A549 (cell line): ENCODE data around the gene SAT1. TPM values are rescaled to one million over a fixed set of nuclear protein-coding genes. Genes with fewer than 3 reads are reported as not detected.

Source experiments
- ATAC-seq, 2 experiments: fragments of 200-7000 bp in 1 of 2; fragments of >200 bp in 1 of 2; cut with Nextera tagmentation in 1 of 2; cut with Tn5 transposase in 1 of 2; 3 replicates each; pipeline versions ENCODE4 v1.8.0 to v1.9.1; 2018 to 2020; ENCODE audit warnings: mild to moderate bottlenecking in 1 of 2, moderate library complexity in 1 of 2
- CTCF ChIA-PET: fragments of 300-600 bp; sonication (Branson Sonifier 250); formaldehyde crosslinking; extraction: SDS; loops from one replicate; lab custom pipeline; 2021; ENCODE audit warnings: antibody characterized with exemption, inconsistent platforms; lab: Yijun Ruan, JAX
- POLR2A ChIA-PET: fragments of 350-600 bp; formaldehyde crosslinking; extraction: SDS; loops from one replicate; lab custom pipeline; 2021; ENCODE audit warnings: antibody characterized with exemption, inconsistent platforms; lab: Yijun Ruan, JAX
- DNase-seq, 2 experiments: peaks; one replicate each; pipeline versions ENCODE4 v3.0.0 to v3.0.0-alpha.2; 2011 to 2016; ENCODE audit warnings: low read depth in 1 of 2, low spot score in 1 of 2
- FAIRE-seq: peaks from 2 replicates; lab custom pipeline; 2011; peaks lifted over from hg19 to GRCh38; lab: Jason Lieb, UNC
- H3K27ac ChIP-seq, 2 experiments: fragments of >200 bp; sonication (Bioruptor Twin); formaldehyde crosslinking; 3 replicates each; pipeline ENCODE4 v1.5.1; 2016 to 2017
- H3K4me1 ChIP-seq: fragments of >200 bp; sonication (Bioruptor Twin); formaldehyde crosslinking; 3 replicates; pipeline ENCODE4 v1.6.1; 2016
- H3K4me2 ChIP-seq: fragments of >200 bp; sonication (Bioruptor Twin); formaldehyde crosslinking; 3 replicates; pipeline ENCODE4 v1.6.1; 2016
- H3K4me3 ChIP-seq: fragments of >200 bp; sonication (Bioruptor Twin); formaldehyde crosslinking; 3 replicates; pipeline ENCODE4 v1.5.1; 2016
- H3K9me3 ChIP-seq: fragments of >200 bp; sonication (Bioruptor Twin); formaldehyde crosslinking; 3 replicates; pipeline ENCODE4 v1.6.1; 2016
- CBX8 ChIP-seq: fragments of 200-600 bp; sonication (generic); IDR thresholded peaks from 2 replicates; pipeline ENCODE4 v1.6.1; 2016
- CHD2 ChIP-seq: fragments of 150-350 bp; IDR thresholded peaks from 2 replicates; pipeline ENCODE4 v1.6.1; 2014; ENCODE audit warnings: low read length; ENCODE audit not compliant: partially characterized antibody
- FOSB ChIP-seq: fragments of 250-450 bp; sonication (Bioruptor Pico); IDR thresholded peaks from 2 replicates; pipeline ENCODE4 v1.5.0; 2020; ENCODE audit warnings: mild to moderate bottlenecking, moderate library complexity
- GATA3 ChIP-seq: IDR thresholded peaks from 2 replicates; pipeline ENCODE4 v1.6.1; 2012; ENCODE audit warnings: borderline replicate concordance
- HDAC2 ChIP-seq: fragments of 200-600 bp; sonication (generic); IDR thresholded peaks from 2 replicates; pipeline ENCODE4 v1.6.1; 2016
- HEYL ChIP-seq: fragments of 250-450 bp; sonication (Bioruptor Pico); IDR thresholded peaks from 2 replicates; pipeline ENCODE4 v1.8.0; 2021; ENCODE audit warnings: mild to moderate bottlenecking, moderate library complexity
- HOXA7 ChIP-seq: fragments of 250-450 bp; sonication (Bioruptor Pico); IDR thresholded peaks from 2 replicates; pipeline ENCODE4 v1.5.0; 2020; ENCODE audit warnings: mild to moderate bottlenecking, moderate library complexity
- HOXB13 ChIP-seq: fragments of 250-450 bp; sonication (Bioruptor Pico); IDR thresholded peaks from 2 replicates; pipeline ENCODE4 v1.5.0; 2020; ENCODE audit warnings: low read depth, mild to moderate bottlenecking, moderate library complexity
- HOXB5 ChIP-seq: fragments of 250-450 bp; sonication (Bioruptor Pico); IDR thresholded peaks from 2 replicates; pipeline ENCODE4 v1.5.0; 2020; ENCODE audit warnings: mild to moderate bottlenecking, moderate library complexity
- JUN ChIP-seq, 2 experiments: fragments of >200 bp; sonication (Bioruptor Twin); formaldehyde crosslinking; IDR thresholded peaks; 2 replicates in 1 of 2; 3 replicates in 1 of 2; pipeline ENCODE4 v1.6.1; 2016 to 2017
- KDM1A ChIP-seq: fragments of 200-600 bp; sonication (generic); IDR thresholded peaks from 2 replicates; pipeline ENCODE4 v1.6.1; 2016; ENCODE audit warnings: low read depth, mild to moderate bottlenecking
- MAZ ChIP-seq: fragments of 150-350 bp; IDR thresholded peaks from 2 replicates; pipeline ENCODE4 v1.6.1; 2014; ENCODE audit warnings: antibody characterized with exemption, low read depth, low read length, borderline replicate concordance
- MYC ChIP-seq: IDR thresholded peaks from 2 replicates; pipeline ENCODE4 v1.6.1; 2012; ENCODE audit warnings: mild to moderate bottlenecking, inconsistent platforms, low read length, improper control_type of control experiment, borderline replicate concordance
- NFE2L2 ChIP-seq: fragments of 150-350 bp; conservative IDR thresholded peaks from 2 replicates; pipeline ENCODE4 v1.6.1; 2014; ENCODE audit warnings: low read length
- NPAS2 ChIP-seq: fragments of 250-450 bp; sonication (Bioruptor Pico); IDR thresholded peaks from 2 replicates; pipeline ENCODE4 v1.8.0; 2022; ENCODE audit warnings: mild to moderate bottlenecking, moderate library complexity, borderline replicate concordance
- PHF8 ChIP-seq: fragments of 200-600 bp; sonication (generic); IDR thresholded peaks from 2 replicates; pipeline ENCODE4 v1.6.1; 2016; ENCODE audit warnings: low read depth, mild to moderate bottlenecking, antibody characterized with exemption, moderate library complexity, borderline replicate concordance
- POLR2AphosphoS2 ChIP-seq: conservative IDR thresholded peaks from 2 replicates; pipeline ENCODE4 v1.6.1; 2012; ENCODE audit warnings: low read length, improper control_type of control experiment, inconsistent platforms
- RAD21 ChIP-seq, 2 experiments: fragments of >200 bp in 1 of 2; sonication (Bioruptor Twin) in 1 of 2; formaldehyde crosslinking in 1 of 2; IDR thresholded peaks in 1 of 2; conservative IDR thresholded peaks in 1 of 2; 2 replicates in 1 of 2; 3 replicates in 1 of 2; pipeline ENCODE4 v1.6.1; 2012 to 2018; ENCODE audit warnings: inconsistent platforms in 1 of 2
- RCOR1 ChIP-seq: fragments of 150-350 bp; IDR thresholded peaks from 2 replicates; pipeline ENCODE4 v1.6.1; 2014; ENCODE audit warnings: antibody characterized with exemption, low read length, low read depth
- RFX5 ChIP-seq: fragments of 450-650 bp; IDR thresholded peaks from 2 replicates; pipeline ENCODE4 v1.7.1; 2014; ENCODE audit warnings: antibody characterized with exemption, mild to moderate bottlenecking, moderate library complexity
- SREBF2 ChIP-seq: fragments of 450-650 bp; IDR thresholded peaks from 2 replicates; pipeline ENCODE4 v1.6.1; 2014; ENCODE audit warnings: mild to moderate bottlenecking, moderate library complexity
- ZC3H11A ChIP-seq: fragments of 450-650 bp; IDR thresholded peaks from 2 replicates; pipeline ENCODE4 v1.6.1; 2014; ENCODE audit warnings: antibody characterized with exemption, mild to moderate bottlenecking
- ZFP36 ChIP-seq: fragments of 450-650 bp; IDR thresholded peaks from 2 replicates; pipeline ENCODE4 v1.6.1; 2014; ENCODE audit warnings: borderline replicate concordance; ENCODE audit not compliant: partially characterized antibody
- ZNF302 ChIP-seq: fragments of 250-450 bp; sonication (Bioruptor Pico); IDR thresholded peaks from 2 replicates; pipeline ENCODE4 v1.9.0; 2021; ENCODE audit warnings: inconsistent platforms, mild to moderate bottlenecking, moderate library complexity
- WGBS: methylation state at CpG from one replicate; pipeline ENCODE4 v1.1.6; 2017; ENCODE audit errors: missing lambda C conversion rate; 5-methylcytosine and 5-hydroxymethylcytosine counted together
- polyA plus RNA-seq, 4 experiments: library from polyadenylated mRNA; depleted of rRNA in 3 of 4; stranded (reverse); fragments of >200 nt; fragmentation: RNase III in 1 of 4; extraction: RNeasy Plus Mini Kit Qiagen cat#74134 plus additional on column Dnase treatment in 1 of 4; gene quantifications; 2 replicates in 3 of 4; 3 replicates in 1 of 4; pipeline ENCODE4 v1.2.3, GENCODE V29; 2011 to 2017
- TF ChIP-seq, protein P1 (sequence below): fragments of >200 bp; sonication (Bioruptor Twin); formaldehyde crosslinking; IDR thresholded peaks from 3 replicates; pipeline ENCODE4 v1.5.1; 2016
- TF ChIP-seq, protein P2 (sequence below): IDR thresholded peaks from 2 replicates; pipeline ENCODE4 v1.6.1; 2012
- TF ChIP-seq, protein P3 (sequence below): fragments of 150-350 bp; IDR thresholded peaks from 2 replicates; pipeline ENCODE4 v1.6.1; 2014; ENCODE audit warnings: low read depth, mild to moderate bottlenecking, low read length

The SAT1 gene
- polyA plus RNA-seq, 2 of the 4 experiments (the other 2 are of a cell fraction), result 585 to 3,185 TPM

DNA sequence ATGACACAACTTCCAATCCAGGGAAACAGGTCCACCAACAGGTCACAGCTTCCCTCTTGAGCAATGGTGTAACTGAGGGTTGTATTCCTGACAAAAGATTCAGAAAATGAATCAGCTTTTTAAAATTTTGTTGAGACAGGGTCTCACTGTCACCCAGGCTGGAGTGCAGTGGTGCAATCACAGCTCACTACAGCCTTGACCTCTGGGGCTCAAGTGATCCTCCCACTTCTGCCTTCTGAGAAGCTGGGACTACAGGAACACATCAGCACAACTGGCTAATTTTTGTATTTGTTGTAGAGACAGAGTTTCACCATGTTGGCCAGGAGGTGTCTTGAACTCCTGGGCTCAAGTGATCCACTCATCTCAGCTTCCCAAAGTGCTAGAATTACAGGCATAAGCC, 43.7 kb downstream of the SAT1 start:
- TF ChIP-seq HEYL (CRISPR knock-in tag) (no peak), CBX8 (no peak), POLR2AphosphoS2 (no peak), RFX5 (no peak), RCOR1 (no peak), PHF8 (no peak), NPAS2 (CRISPR knock-in tag) (no peak), KDM1A (no peak), MAZ (no peak), GATA3 (no peak)
- TF ChIP-seq, protein P1, sequence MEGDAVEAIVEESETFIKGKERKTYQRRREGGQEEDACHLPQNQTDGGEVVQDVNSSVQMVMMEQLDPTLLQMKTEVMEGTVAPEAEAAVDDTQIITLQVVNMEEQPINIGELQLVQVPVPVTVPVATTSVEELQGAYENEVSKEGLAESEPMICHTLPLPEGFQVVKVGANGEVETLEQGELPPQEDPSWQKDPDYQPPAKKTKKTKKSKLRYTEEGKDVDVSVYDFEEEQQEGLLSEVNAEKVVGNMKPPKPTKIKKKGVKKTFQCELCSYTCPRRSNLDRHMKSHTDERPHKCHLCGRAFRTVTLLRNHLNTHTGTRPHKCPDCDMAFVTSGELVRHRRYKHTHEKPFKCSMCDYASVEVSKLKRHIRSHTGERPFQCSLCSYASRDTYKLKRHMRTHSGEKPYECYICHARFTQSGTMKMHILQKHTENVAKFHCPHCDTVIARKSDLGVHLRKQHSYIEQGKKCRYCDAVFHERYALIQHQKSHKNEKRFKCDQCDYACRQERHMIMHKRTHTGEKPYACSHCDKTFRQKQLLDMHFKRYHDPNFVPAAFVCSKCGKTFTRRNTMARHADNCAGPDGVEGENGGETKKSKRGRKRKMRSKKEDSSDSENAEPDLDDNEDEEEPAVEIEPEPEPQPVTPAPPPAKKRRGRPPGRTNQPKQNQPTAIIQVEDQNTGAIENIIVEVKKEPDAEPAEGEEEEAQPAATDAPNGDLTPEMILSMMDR, result no peak
- ATAC-seq (no peak), DNase-seq (no peak), FAIRE-seq (no peak)
- CTCF ChIA-PET, result no interaction called here
- Histone ChIP-seq H3K4me3 (no peak overlapping the region), H3K27ac (peak overlapping the region in 1 of 2 experiments; percentile 64; a peak in 3 of 6 replicates), H3K4me2 (no peak overlapping the region), H3K4me1 (peaks cover 20% of the 10 kb centered on the region), H3K9me3 (no peaks in the 10 kb centered on the region)
- POLR2A ChIA-PET, result interaction anchor here (0.7 kb wide), 1 partner anchor 44 kb away, joined by 3 read pairs; the partner anchor contains the start of gene SAT1

DNA sequence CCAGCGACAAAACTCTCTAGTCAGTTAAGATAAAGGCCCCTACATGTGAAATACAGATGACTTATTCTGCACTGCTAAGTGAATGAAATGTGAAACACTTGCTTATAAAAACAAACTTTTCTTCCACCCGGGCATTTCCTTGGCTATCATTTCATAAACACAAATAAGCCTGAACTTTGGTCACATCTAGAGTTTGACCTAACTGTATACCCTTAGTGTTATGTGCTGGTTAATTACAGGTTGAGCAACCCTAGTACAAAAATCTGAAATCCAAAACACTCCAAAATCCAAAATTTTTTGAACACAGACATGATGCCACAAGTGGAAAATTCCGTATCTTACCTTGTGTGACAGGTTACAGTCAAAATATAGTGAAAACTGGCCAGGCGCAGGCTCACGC, 45.9 kb downstream of the SAT1 start:
- TF ChIP-seq ZFP36 (no peak), PHF8 (no peak), HDAC2 (no peak), POLR2AphosphoS2 (no peak), SREBF2 (no peak), NFE2L2 (no peak), HOXA7 (CRISPR knock-in tag) (no peak), ZC3H11A (no peak), MAZ (no peak), RFX5 (no peak), JUN (IDR thresholded peaks at IDR 0.05) (no peak), MYC (no peak), HOXB5 (CRISPR knock-in tag) (no peak), RAD21 (conservative IDR thresholded peaks at IDR 0.05 in 1 of 2, IDR thresholded peaks at IDR 0.05 in 1 of 2) (no peak), ZNF302 (CRISPR knock-in tag) (no peak), CHD2 (no peak), HOXB13 (CRISPR knock-in tag) (no peak), FOSB (CRISPR knock-in tag) (no peak)
- TF ChIP-seq, protein P2, sequence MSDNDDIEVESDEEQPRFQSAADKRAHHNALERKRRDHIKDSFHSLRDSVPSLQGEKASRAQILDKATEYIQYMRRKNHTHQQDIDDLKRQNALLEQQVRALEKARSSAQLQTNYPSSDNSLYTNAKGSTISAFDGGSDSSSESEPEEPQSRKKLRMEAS, result no peak
- TF ChIP-seq, protein P3, sequence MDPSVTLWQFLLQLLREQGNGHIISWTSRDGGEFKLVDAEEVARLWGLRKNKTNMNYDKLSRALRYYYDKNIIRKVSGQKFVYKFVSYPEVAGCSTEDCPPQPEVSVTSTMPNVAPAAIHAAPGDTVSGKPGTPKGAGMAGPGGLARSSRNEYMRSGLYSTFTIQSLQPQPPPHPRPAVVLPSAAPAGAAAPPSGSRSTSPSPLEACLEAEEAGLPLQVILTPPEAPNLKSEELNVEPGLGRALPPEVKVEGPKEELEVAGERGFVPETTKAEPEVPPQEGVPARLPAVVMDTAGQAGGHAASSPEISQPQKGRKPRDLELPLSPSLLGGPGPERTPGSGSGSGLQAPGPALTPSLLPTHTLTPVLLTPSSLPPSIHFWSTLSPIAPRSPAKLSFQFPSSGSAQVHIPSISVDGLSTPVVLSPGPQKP, result no peak
- POLR2A ChIA-PET, result no interaction called here
- Histone ChIP-seq H3K4me1 (no peaks in the 10 kb centered on the region; the same call in 2 of the 3 replicates), H3K4me2 (no peak overlapping the region), H3K27ac (peak overlapping the region in 1 of 2 experiments; percentile 39; a peak in 1 of 6 replicates), H3K4me3 (no peak overlapping the region), H3K9me3 (no peaks in the 10 kb centered on the region)
- no peak for ATAC-seq
- DNase-seq, result no peak
- WGBS, result 81% methylated on average over 5 of the region's 5 CpGs
- CTCF ChIA-PET, result interaction anchor here (1.7 kb wide), 1 partner anchor 73 kb away, joined by 5 read pairs; no protein-coding TSS in a partner anchor
- FAIRE-seq, result peak; percentile 78
